PFSK-1 (cell line): ENCODE results near the gene SYVN1.

Experiments used
- POLR2AphosphoS5 ChIP-seq: IDR thresholded peaks from 2 replicates; pipeline ENCODE4 v1.6.1; 2012; ENCODE audit warnings: low read depth, mild to moderate bottlenecking, control low read depth, low read length, moderate library complexity
- REST ChIP-seq, 2 experiments: IDR thresholded peaks; 2 replicates each; pipeline versions ENCODE4 v1.6.1 to v1.8.0; 2011 to 2012; ENCODE audit warnings: low read depth in 2 of 2, low read length in 2 of 2, control low read depth in 1 of 2, inconsistent platforms in 1 of 2, mild to moderate bottlenecking in 1 of 2, moderate library complexity in 1 of 2; ENCODE audit not compliant: insufficient read depth in 1 of 2
- SIN3A ChIP-seq: IDR thresholded peaks from 2 replicates; pipeline ENCODE4 v1.6.1; 2012; ENCODE audit warnings: mild to moderate bottlenecking, low read length, moderate library complexity, borderline replicate concordance; ENCODE audit not compliant: insufficient read depth
- TAF1 ChIP-seq: IDR thresholded peaks from 2 replicates; pipeline ENCODE4 v1.6.1; 2012; ENCODE audit warnings: low read length, control low read depth, borderline replicate concordance; ENCODE audit not compliant: insufficient read depth

GRCh38 chr11:65113361-65113756, 21.0 kb downstream of the SYVN1 start:
- TF ChIP-seq POLR2AphosphoS5 (no peak), REST (IDR thresholded peaks at IDR 0.05; ENCODE audit: insufficient read depth in 1 of 2, low read depth in 2 of 2, low read length in 2 of 2) (no peak), TAF1 (no peak), SIN3A (no peak)
